Naive B cell (primary cell): Measurements from ENCODE around the gene RNF217. TPM values are rescaled to one million over a fixed set of nuclear protein-coding genes. Genes with fewer than 3 reads are reported as not detected.
"Not testable (repeated sequence)": the region's sequence is repeated elsewhere in the genome, so short reads cannot be mapped to it uniquely, and the experiment has no call there.

Experiments used
- ATAC-seq, 2 donors: fragments of 150-1000 bp; cut with Tn5 transposase; 2 replicates each; pipeline ENCODE4 v1.10.0; 2021; ENCODE audit warnings: low read depth in 2 of 2, mild to moderate bottlenecking in 2 of 2, moderate library complexity in 2 of 2
- DNase-seq: peaks from one replicate; pipeline ENCODE4 v3.0.0; 2022
- H3K27ac Mint-ChIP-seq, 6 donors: one replicate each; pipeline ENCODE4 v1.8.0; 2020 to 2022; ENCODE audit warnings: mild to moderate bottlenecking in 6 of 6, mixed read lengths in 6 of 6, moderate library complexity in 5 of 6, inconsistent platforms in 2 of 6
- H3K27me3 Mint-ChIP-seq, 3 donors: one replicate each; pipeline ENCODE4 v1.8.0; 2021 to 2022; ENCODE audit warnings: mixed read lengths in 3 of 3, mild to moderate bottlenecking in 1 of 3
- H3K36me3 Mint-ChIP-seq, 2 donors: one replicate each; pipeline ENCODE4 v1.8.0; 2020 to 2022; ENCODE audit warnings: mixed read lengths in 2 of 2, inconsistent platforms in 1 of 2, mild to moderate bottlenecking in 1 of 2
- H3K4me1 Mint-ChIP-seq, 3 donors: one replicate each; pipeline ENCODE4 v1.8.0; 2020 to 2022; ENCODE audit warnings: mixed read lengths in 3 of 3, inconsistent platforms in 1 of 3, mild to moderate bottlenecking in 1 of 3, moderate library complexity in 1 of 3
- H3K4me3 Mint-ChIP-seq, 8 donors: one replicate each; pipeline ENCODE4 v1.8.0; 2020 to 2022; ENCODE audit warnings: mild to moderate bottlenecking in 8 of 8, mixed read lengths in 8 of 8, moderate library complexity in 8 of 8, inconsistent platforms in 2 of 8
- H3K9me3 Mint-ChIP-seq, 7 donors: one replicate each; pipeline ENCODE4 v1.8.0; 2020 to 2022; ENCODE audit warnings: mixed read lengths in 7 of 7, mild to moderate bottlenecking in 5 of 7, inconsistent platforms in 2 of 7, moderate library complexity in 1 of 7
- polyA plus RNA-seq, 6 donors: library from polyadenylated mRNA; unstranded; fragments of 300-500 nt; fragmentation: Illumina TruSeq; gene quantifications; one replicate each; pipeline ENCODE4 v1.2.3, GENCODE V29; 2021; ENCODE audit warnings: low read depth in 6 of 6

RNF217 gene
- polyA plus RNA-seq, 6 donors from 2014 or later = not detected

DNA sequence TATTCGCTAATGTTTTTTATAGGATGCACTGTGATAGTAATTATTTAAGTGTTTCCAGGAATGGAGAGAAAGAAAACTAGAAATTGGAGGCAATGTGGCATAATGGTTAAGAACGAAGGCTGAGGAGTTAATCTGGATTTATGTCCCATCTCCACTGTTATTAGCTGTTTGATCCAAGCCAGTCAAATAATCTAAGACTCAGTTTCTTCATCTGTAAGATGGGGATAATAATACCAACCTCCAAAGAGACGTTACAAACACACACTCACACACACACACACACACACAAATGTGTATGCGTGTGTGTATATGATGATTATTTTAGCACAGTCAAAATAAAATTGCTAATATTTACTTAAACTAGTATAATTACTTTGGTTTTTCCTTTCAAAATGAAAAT, 154.5 kb downstream of the RNF217 start:
- Mint-ChIP-seq H3K36me3 (peaks cover 5 to 7% of the 10 kb centered on the region in 2 donors), H3K27me3 (peaks cover 10 to 12% (median 11%) of the 10 kb centered on the region in 3 donors), H3K4me3 (no peak overlapping the region), H3K4me1 (no peaks in the 10 kb centered on the region), H3K9me3 (peaks cover 5 to 14% (median 9%) of the 10 kb centered on the region in 7 donors), H3K27ac (peak overlapping the region in 1 of 6 donors; percentile 28)
- ATAC-seq = no peak
- DNase-seq = no peak

DNA sequence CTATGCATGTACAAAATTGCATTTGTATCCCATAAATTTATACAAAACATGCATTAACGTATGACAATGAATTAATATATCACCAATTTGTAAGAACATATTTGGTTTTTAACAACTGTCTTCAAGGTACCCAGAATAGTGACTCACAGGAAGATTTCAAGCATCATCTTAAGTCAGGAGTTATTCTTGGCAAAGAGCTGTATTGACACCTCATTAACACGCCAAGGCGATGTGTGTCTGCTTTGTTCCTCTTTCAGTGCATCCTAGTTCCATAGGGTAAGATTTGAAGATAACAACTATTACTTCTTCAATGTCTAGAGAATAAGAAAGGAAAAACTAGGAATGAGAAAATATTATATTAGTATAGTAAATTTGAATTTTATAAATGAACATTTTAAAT, 155.6 kb downstream of the RNF217 start:
- Mint-ChIP-seq H3K36me3 (no peaks in the 10 kb centered on the region), H3K27ac (no peak overlapping the region), H3K4me3 (no peak overlapping the region), H3K27me3 (peaks cover 10 to 12% (median 11%) of the 10 kb centered on the region in 3 donors), H3K4me1 (no peaks in the 10 kb centered on the region), H3K9me3 (peaks cover 0 to 3% (median 0%) of the 10 kb centered on the region in 7 donors)
- DNase-seq (no peak), ATAC-seq (no peak)

DNA sequence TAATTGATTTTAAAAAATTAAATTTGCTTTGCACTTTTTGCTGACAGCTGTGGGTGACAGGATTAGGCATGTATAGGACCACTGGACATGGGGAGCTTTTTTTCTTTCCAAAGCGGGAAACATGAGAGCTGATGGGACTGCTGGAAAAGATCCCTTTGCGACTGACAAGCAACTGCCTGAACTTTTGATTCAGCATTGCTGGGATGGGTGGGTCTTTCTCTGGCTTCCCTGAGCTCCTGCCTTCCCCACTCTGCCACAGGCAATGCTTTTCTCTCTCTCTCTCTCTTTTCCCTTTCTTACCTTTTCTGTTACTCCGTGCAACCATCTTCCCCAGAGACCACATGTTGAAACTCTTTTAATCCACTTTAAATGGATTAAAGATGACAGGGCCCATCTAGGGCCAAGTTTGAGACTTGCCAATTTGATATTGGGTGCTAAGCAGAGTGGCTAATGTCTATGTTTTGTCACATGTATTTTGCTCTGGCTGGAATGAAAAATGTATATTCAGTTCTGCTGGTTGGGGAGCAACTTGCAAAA, 157.9 kb downstream of the RNF217 start:
- no peak overlapping the region for H3K4me3 Mint-ChIP-seq
- no peaks in the 10 kb centered on the region for H3K36me3 Mint-ChIP-seq
- peaks cover 0 to 6% (median 0%) of the 10 kb centered on the region in 7 donors for H3K9me3 Mint-ChIP-seq
- no peak overlapping the region for H3K27ac Mint-ChIP-seq
- H3K4me1 Mint-ChIP-seq = no peaks in the 10 kb centered on the region
- DNase-seq (no peak), ATAC-seq (no peak)
- peaks cover 10 to 18% (median 12%) of the 10 kb centered on the region in 3 donors for H3K27me3 Mint-ChIP-seq

DNA sequence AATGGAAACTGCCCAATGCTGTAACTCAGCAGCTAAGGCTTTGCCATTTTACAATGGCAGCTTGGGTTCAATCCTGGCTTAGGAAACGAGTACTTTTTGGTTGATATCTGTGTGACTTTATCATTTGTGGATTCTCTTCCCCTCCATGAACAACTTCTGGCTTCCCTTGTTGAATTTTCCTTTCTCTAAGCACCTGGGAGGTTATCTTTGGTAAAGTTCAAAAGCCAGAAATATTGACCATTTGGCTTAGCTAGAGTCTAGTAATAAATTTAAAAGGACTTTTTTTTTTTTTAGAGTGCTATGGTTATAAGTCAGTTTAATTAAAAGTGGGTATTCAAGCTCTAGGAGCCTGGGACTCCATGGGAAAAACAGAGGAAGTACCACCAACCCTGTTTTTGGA, 159.7 kb downstream of the RNF217 start:
- no peaks in the 10 kb centered on the region for H3K36me3 Mint-ChIP-seq
- no peak overlapping the region for H3K4me3 Mint-ChIP-seq
- peaks cover 8 to 18% (median 10%) of the 10 kb centered on the region in 3 donors for H3K27me3 Mint-ChIP-seq
- no peak for ATAC-seq
- H3K27ac Mint-ChIP-seq = no peak overlapping the region
- H3K9me3 Mint-ChIP-seq = peaks cover 0 to 9% (median 0%) of the 10 kb centered on the region in 7 donors
- no peak for DNase-seq
- H3K4me1 Mint-ChIP-seq = no peaks in the 10 kb centered on the region

DNA sequence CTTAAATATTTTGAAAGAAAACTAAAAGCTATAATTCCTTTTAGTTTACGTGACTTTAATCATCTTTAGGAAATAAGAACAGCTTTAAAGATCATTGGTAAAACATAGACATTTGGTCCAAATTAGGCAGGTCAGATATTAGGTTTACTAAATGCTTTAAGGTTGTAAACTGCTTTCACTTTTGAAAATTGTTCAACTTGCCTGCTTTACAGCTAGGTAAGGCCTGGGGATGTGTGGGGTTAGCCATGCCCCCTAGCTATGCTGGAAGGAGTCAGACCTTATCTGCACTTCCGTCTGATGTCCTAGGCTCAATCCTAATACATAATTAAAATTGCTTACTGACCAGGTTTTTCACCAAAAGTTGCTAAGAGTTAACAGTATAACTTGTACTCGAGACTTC, 160.8 kb downstream of the RNF217 start:
- no peak for DNase-seq
- Mint-ChIP-seq H3K4me3 (no peak overlapping the region), H3K9me3 (peaks cover 0 to 9% (median 2%) of the 10 kb centered on the region in 7 donors), H3K4me1 (no peaks in the 10 kb centered on the region), H3K27me3 (peaks cover 4 to 18% (median 10%) of the 10 kb centered on the region in 3 donors), H3K27ac (no peak overlapping the region), H3K36me3 (no peaks in the 10 kb centered on the region)
- no peak for ATAC-seq

DNA sequence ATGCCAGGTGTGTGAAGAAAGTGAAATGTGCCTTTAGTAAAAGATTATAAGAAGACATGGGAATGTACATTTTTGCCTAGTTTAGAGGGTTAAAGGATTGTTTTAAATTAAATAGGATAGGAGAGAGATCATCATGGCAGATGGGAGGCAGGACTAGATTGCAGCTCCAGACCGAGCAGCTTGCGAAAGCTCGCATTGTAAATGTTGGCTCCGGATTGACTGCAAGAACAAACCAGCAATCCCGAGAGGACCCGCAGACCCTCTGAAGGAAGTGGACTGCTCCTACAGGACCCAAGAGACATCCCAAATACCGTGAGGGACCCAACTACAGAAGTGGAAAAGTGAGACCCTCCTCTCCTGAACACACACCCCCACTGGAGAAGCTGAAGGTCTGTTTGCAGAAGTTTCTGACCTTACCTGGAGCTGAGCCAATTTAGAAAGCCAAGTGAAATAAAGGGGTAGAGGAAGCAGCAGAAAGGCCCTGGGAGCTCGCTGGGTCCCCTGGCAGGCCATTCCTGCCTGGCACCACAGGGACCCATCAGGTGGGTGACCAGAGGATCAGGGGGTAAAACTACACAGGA, 161.3 kb downstream of the RNF217 start:
- Mint-ChIP-seq H3K9me3 (peaks cover 0 to 9% (median 2%) of the 10 kb centered on the region in 7 donors), H3K4me3 (no peak overlapping the region), H3K36me3 (no peaks in the 10 kb centered on the region), H3K27ac (no peak overlapping the region), H3K4me1 (no peaks in the 10 kb centered on the region), H3K27me3 (peaks cover 4 to 18% (median 10%) of the 10 kb centered on the region in 3 donors)
- DNase-seq (no peak), ATAC-seq (no peak)

DNA sequence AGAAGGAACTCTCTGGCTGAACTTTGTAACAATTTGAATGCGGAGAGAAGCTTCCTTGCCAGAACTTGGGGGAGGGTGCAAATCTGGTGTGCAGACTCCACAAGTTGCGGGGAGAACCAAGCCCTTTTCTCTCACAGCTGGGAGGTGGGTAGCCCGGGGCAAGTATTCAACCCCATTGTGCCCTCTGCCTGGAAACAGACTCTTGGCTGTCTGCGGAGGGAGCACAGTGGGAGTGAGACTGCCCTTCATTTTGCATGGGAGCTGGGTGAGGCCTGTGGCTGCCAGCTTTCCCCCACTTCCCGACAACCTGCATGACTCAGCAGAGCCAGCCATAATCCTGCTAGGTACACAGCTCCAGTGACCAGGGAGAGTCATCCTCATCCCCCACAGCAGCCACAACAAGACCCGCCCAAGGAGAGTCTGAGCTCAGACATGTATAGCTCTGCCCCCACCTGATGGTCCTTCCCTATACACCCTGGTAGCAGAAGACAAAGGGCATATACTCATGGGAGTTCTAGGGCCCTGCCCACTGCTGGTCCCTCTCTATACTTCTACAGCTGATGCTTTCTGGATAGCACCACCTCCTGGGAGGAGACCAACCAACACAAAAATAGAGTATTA, 161.9 kb downstream of the RNF217 start:
- DNase-seq = no peak
- Mint-ChIP-seq H3K4me1 (no peaks in the 10 kb centered on the region), H3K27ac (no peak overlapping the region), H3K27me3 (peaks cover 4 to 18% (median 10%) of the 10 kb centered on the region in 3 donors), H3K4me3 (no peak overlapping the region), H3K9me3 (peaks cover 0 to 9% (median 2%) of the 10 kb centered on the region in 7 donors), H3K36me3 (no peaks in the 10 kb centered on the region)
- no peak for ATAC-seq

DNA sequence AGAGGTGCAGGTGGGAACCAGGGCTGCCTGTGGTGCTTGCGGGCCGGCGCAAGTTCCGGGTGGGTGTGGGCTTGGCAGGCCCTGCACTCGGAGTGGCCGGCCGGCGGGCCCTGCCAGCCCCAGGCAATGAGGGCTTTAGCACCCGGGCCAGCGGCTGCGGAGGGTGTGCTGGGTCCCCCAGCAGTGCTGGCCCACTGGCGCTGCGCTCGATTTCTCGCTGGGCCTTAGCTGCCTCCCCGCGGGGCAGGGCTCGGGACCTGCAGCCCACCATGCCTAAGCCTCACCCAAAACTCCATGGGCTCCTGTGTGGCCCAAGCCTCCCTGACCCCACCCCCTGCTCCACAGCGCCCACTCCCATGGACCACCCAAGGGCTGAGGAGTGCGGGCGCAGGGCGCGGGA, 163.6 kb downstream of the RNF217 start:
- not testable (repeated sequence) for H3K27me3 Mint-ChIP-seq, H3K9me3 Mint-ChIP-seq, H3K27ac Mint-ChIP-seq, H3K4me1 Mint-ChIP-seq, H3K36me3 Mint-ChIP-seq, ATAC-seq, H3K4me3 Mint-ChIP-seq, DNase-seq

DNA sequence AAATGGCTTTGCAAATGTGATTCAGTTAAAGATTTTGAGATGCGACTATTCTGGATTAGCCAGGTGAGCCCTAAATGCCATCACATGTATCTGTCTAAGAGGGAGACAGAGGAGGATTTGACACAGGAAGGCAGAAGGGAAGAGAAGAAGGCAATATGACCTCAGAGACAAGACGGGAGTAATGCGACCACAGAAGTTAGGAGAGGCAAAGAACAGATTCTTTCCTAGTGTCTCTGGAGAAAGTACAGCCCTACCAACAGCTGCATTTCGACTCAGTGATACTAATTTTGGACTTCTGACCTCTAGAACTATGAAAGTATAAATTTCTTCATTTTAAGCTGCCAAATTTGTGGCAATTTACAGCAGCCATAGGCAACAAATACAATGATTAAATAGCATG, 167.1 kb downstream of the RNF217 start:
- Mint-ChIP-seq H3K27me3 (peaks cover 0 to 4% (median 0%) of the 10 kb centered on the region in 3 donors), H3K36me3 (no peaks in the 10 kb centered on the region), H3K4me3 (no peak overlapping the region), H3K4me1 (no peaks in the 10 kb centered on the region), H3K27ac (no peak overlapping the region), H3K9me3 (peaks cover 0 to 9% (median 2%) of the 10 kb centered on the region in 7 donors)
- ATAC-seq (no peak), DNase-seq (no peak)

DNA sequence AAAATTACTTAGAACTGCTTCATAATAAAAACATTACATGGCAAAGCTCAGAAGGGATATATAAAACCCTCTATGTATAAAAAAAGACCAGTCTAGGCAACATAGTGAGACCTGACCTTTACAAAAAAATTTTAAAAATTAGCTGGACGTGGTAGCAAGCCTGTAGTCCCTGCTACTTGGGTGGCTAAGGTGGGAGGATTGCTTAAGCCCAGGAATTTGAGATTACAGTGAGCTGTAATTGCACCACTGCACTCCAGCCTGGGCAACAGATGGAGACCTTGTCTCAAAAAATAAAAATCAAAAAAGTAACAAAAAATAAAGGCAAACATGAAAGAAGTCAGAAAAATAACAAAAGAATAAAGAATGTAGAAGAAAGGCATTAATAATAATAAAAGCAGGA, 169.8 kb downstream of the RNF217 start:
- H3K36me3 Mint-ChIP-seq = no peaks in the 10 kb centered on the region
- no peak overlapping the region for H3K27ac Mint-ChIP-seq
- H3K4me3 Mint-ChIP-seq = no peak overlapping the region
- H3K4me1 Mint-ChIP-seq = no peaks in the 10 kb centered on the region
- H3K9me3 Mint-ChIP-seq = peaks cover 0 to 2% (median 0%) of the 10 kb centered on the region in 7 donors
- no peak for DNase-seq
- peaks cover 0 to 4% (median 0%) of the 10 kb centered on the region in 3 donors for H3K27me3 Mint-ChIP-seq
- no peak for ATAC-seq

DNA sequence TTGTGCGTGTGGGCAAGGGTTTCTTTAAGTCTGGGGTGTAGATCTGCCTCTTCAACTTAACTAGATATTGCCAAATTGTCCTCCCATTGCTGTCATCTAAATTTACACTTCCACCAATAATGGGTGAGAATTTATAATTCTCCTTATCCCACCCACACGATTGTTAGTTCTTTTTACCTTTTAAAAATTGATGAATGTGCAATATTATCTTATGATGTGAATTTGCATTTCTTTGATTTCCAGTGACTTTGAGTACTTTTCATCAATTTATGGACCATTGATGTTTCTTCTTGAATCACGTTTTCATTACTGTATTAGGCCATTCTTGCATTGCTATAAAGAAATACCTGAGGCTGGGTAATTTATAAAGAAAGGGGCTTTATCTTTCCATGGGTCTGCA, 174.1 kb downstream of the RNF217 start:
- no peak for ATAC-seq
- H3K36me3 Mint-ChIP-seq = no peaks in the 10 kb centered on the region
- no peaks in the 10 kb centered on the region for H3K4me1 Mint-ChIP-seq
- H3K9me3 Mint-ChIP-seq = no peaks in the 10 kb centered on the region
- no peak overlapping the region for H3K4me3 Mint-ChIP-seq
- no peaks in the 10 kb centered on the region for H3K27me3 Mint-ChIP-seq
- no peak for DNase-seq
- H3K27ac Mint-ChIP-seq = no peak overlapping the region

DNA sequence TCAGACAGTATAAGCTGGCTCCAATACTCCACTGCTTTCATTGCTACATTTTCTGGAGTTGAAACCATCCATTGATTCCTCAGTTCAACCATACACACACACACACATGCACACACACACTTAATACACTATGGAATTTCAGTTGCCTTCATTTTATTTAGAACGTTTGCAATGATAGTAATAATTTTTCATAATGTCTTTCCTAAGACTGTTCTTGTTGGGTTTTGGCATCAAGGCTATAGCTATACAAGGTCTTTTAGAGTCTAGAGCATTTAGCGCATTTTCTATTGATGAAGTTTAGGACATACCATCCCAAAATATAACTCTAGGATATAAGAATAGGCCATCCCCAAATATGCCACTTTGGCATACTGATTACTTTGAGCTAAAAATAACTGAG, 175.8 kb downstream of the RNF217 start:
- H3K9me3 Mint-ChIP-seq = peaks cover 0 to under 1% (median 0%) of the 10 kb centered on the region in 7 donors
- H3K4me3 Mint-ChIP-seq = no peak overlapping the region
- no peak for DNase-seq
- no peaks in the 10 kb centered on the region for H3K36me3 Mint-ChIP-seq
- H3K27ac Mint-ChIP-seq = no peak overlapping the region
- no peak for ATAC-seq
- peaks cover 0 to 10% (median 1%) of the 10 kb centered on the region in 3 donors for H3K27me3 Mint-ChIP-seq
- no peaks in the 10 kb centered on the region for H3K4me1 Mint-ChIP-seq

DNA sequence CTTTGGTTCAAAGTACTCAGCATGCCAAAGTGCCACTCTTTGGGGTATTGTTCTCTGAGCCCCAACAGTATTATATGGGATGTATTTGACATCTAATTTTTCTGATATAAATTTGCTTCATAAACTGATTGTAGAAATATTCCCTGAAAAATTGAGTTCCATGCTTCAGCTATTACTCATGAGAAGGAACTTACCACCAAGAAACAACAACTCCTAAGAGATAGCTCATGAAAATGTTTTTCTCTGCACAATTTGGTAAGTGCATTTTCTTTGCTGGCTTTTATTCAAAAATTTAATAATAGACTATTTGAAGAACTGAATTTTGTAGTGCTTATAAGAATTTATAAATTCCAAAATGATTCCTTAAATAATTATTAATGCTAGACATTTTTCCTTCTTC, 178.6 kb downstream of the RNF217 start:
- H3K27me3 Mint-ChIP-seq = peaks cover 0 to 21% (median 15%) of the 10 kb centered on the region in 3 donors
- no peak for DNase-seq
- no peak overlapping the region for H3K4me3 Mint-ChIP-seq
- no peak for ATAC-seq
- H3K36me3 Mint-ChIP-seq = no peaks in the 10 kb centered on the region
- peaks cover 0 to 3% (median 0%) of the 10 kb centered on the region in 7 donors for H3K9me3 Mint-ChIP-seq
- H3K4me1 Mint-ChIP-seq = no peaks in the 10 kb centered on the region
- H3K27ac Mint-ChIP-seq = no peak overlapping the region
